ENCODE data around the gene UNC45B. TPM values are rescaled to one million over a fixed set of nuclear protein-coding genes. Genes with fewer than 3 reads are reported as not detected.
"Not testable (repeated sequence)": the region's sequence is repeated elsewhere in the genome, so short reads cannot be mapped to it uniquely, and the experiment has no call there.

The UNC45B gene
- total RNA-seq, 1 donor from 2014 or later, result not detected

- DNase-seq (ENCODE audit: low read depth), result no peak
Measured at GRCh38 chr17:35170968-35171771, 23.6 kb downstream of the UNC45B start.

DNA sequence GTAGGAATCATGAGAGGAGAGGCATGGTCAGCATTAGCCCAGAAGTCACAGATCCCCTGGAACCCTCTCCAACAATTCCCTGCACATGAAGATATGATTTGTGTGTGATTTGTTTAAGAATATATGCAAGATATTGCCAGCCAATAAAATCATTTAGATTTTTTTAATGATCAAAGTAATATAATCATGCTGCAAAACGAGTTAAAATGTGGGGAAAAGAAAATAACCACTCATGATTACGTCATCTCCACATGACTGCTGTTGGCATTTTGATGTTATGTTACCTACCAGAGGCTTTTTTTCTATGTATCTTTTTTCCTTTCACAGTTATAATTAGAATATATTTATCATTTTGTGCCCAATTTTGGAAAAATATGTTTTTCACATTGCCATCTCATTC lies 24.2 kb downstream of the UNC45B start:
- no peak for DNase-seq (ENCODE audit: low read depth)

GRCh38 chr17:35172321-35172720 lies 24.7 kb downstream of the UNC45B start:
- DNase-seq (ENCODE audit: low read depth), result not testable (repeated sequence)

GRCh38 chr17:35174835-35175334 lies 27.3 kb downstream of the UNC45B start:
- no peak for DNase-seq (ENCODE audit: low read depth)

DNA sequence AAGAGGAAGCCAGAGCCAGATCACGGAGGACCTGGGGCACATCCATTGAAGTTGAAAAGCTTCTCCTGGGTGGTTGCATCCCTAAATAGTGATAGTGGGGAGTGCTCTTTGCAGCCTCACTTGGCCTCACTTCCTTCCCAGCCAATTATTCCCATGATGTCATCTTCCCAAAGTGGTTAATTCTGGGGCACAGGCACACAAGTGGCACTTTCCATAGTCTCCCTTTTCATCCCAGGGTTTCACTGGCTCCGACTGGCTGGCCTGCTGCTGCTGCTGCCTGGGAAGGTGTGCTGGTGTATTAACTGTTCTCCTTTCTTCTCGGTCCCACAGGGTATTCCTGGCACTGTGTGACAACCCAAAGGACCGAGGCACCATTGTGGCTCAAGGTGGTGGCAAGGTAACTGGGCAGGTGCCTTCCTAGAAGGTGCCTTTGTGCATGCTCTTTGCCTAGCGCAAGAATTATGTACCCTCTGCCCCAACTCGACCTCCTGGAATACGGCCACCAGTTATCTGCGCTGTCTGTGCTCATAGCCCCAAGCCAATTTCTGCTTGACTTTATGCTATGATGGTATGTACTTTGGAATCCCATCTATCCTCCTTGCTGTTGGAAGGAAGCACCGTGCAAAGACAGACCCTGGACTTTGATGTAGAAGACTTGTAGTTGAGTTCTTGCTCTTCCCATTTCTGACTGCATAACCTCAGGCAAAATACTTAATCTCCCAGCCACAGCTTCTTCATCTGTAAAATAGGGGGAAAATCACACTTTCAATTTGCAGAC lies 28.2 kb downstream of the UNC45B start:
- DNase-seq (ENCODE audit: low read depth), result no peak

DNA sequence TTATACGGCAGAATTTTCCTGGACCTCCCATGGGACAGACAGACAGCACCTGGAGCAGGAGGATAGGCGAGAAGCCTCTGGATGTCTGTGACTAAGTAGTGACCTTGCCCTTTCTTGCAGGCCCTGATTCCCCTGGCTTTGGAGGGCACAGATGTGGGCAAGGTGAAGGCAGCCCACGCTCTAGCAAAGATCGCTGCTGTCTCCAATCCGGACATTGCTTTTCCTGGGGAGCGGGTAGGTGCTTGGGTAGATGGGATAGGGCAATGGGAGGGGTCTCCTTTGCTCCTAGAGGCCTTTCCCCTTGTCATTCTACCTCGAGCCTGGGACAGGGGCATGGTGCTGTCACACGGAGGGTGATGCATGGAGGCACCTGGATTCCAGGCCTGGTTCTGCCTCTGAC lies 29.3 kb downstream of the UNC45B start:
- DNase-seq (ENCODE audit: low read depth), result no peak

- not testable (repeated sequence) for DNase-seq (ENCODE audit: low read depth)
Measured at GRCh38 chr17:35179379-35179778, 31.8 kb downstream of the UNC45B start.

DNA sequence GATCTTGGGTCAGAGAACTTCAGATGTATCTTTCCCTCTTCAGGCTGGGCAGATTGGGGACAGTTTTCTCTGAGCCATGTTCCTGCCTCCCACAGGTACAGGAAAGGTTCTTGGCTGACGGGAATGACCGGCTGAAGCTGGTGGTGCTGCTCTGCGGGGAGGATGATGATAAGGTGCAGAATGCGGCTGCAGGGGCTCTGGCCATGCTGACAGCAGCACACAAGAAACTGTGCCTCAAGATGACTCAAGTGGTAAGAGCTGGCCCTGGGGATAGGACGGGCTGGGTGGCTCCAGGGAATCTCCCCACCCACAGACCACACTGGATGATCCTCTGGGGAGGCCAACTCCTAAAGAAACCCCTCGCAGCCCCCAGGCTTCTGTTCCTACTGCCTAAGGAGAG lies 35.7 kb downstream of the UNC45B start:
- no peak for DNase-seq (ENCODE audit: low read depth)

- no peak for DNase-seq (ENCODE audit: low read depth)
Measured at GRCh38 chr17:35184274-35184673, 36.7 kb downstream of the UNC45B start.

DNA sequence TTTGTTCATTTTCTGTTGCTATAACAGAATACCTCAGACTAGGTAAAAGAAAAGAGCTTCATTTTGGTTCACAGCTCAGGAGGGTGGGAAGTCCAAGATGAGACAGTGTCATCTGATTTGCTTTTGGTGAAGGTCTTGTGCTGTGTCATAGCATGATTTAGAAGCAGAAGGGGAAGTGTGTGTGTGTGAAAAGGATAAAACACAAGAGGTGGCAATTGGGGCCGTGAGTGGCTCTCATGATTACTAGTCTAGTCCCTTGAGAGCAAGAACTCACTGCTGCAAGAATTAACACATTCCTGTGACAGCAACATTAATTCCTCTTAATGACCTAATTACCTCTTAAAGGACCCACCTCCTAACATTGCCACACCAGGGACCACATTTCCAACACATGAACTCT lies 38.2 kb downstream of the UNC45B start:
- DNase-seq (ENCODE audit: low read depth), result no peak

DNA sequence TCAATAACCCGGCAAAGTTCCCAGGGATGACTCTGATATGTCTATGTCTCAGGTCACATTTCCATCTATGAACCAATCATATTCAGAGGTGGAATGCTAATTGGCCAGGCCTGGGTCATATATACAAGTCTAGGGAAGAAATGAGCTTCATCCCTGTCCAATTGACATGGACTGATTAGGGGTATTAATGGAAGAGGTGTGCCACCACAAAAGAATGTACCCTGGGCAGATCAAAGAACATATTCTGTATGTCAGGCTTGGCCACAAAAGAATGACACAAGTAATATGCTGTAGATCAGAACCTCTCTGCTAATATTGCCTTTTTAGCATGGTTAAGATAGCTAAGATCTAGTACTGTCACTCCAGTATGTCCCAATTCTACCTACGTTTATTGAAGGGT lies 39.9 kb downstream of the UNC45B start:
- no peak for DNase-seq (ENCODE audit: low read depth)

DNA sequence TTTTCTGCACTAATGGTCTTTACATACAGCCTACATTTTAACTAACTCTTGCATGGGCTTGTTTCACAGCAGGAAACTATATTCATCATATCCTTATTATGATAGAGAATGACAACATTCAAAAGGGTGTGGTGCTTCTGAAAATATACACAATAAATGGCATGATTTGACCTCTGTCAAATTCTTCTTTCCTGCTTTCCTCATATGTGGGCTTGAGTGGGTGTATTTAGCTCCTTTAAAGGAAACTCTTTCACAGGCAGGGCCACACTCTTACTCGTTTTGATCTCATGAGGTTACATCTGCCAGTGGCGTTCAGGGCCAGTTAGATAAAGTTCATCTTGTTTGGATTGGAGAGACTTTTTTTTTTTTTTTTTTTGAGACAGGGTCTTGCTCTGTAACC lies 40.5 kb downstream of the UNC45B start:
- DNase-seq (ENCODE audit: low read depth), result no peak

DNA sequence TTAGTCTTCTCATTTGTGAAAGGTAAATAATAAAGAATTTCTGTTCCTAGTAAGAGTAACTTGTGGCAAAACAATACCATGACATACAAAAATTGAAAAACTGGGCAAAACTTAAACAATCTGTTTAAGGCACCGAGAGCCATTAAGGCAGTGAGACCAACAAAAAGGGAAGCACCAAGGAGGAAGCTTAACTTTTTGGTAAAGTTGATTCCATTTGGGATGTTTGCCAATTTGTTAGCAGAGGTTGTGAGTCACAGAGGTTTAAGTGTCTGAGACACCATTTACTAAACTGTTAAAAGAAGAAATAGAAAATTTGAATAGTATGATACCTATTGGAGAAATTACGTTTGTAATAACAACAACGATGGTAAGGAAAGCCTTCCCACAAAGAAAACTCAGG lies 41.7 kb downstream of the UNC45B start:
- DNase-seq (ENCODE audit: low read depth), result no peak

DNA sequence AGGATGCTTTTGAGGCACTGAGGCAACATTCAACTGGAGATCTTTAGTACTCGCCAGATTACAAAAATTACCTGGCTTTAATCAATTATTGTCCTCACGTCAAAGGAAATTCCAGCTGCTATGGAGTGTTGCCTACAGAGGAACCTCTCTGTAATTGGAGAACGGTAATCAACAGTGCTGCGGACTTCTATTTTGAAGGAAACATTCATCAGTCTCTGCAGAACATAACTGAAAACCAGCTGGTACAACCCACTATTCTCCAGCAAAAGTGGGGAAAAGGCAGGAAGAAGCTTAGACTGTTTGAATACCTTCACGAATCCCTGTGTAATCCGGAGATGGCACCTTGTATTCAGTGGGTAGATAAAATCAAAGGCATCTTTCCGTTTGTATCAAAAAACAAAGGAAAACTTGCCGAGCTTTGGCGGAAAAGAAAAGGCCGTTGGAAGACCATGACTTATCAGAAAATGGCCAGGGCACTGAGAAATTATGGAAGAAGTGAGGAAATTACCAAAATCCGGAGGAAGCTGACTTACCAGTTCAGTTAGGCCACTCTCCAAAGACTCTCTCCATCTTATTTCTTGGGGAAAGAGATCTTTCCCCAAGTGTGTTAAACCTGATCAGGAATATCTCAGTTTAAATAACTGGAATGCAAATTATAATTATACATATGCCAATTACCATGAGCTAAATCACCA lies 43.5 kb downstream of the UNC45B start:
- no peak for DNase-seq (ENCODE audit: low read depth)

GRCh38 chr17:35192708-35193107 lies 45.1 kb downstream of the UNC45B start:
- no peak for DNase-seq (ENCODE audit: low read depth)

- DNase-seq (ENCODE audit: low read depth), result not testable (repeated sequence)
Measured at GRCh38 chr17:35194001-35194400, 46.4 kb downstream of the UNC45B start, which contains the start of gene SLC35G3. Gene SLC35G3, minus strand, starts transcription at chr17:35194393. Its CDS starts 86 bp downstream, at chr17:35194307.

GRCh38 chr17:35195062-35195461 lies 47.4 kb downstream of the UNC45B start:
- DNase-seq (ENCODE audit: low read depth), result not testable (repeated sequence)

DNA sequence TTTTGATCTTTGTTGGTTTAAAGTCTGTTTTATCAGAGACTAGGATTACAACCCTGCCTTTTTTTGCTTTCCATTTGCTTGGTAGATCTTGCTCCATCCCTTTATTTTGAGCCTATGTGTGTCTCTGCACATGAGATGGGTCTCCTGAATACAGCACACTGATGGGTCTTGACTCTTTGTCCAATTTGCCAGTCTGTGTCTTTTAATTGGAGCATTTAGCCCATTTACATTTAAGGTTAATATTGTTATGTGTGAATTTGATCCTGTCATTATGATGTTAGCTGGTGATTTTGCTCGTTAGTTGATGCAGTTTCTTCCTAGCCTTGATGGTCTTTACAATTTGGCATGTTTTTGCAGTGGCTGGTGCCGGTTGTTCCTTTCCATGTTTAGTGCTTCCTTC lies 55.0 kb downstream of the UNC45B start:
- not testable (repeated sequence) for DNase-seq (ENCODE audit: low read depth)

DNA sequence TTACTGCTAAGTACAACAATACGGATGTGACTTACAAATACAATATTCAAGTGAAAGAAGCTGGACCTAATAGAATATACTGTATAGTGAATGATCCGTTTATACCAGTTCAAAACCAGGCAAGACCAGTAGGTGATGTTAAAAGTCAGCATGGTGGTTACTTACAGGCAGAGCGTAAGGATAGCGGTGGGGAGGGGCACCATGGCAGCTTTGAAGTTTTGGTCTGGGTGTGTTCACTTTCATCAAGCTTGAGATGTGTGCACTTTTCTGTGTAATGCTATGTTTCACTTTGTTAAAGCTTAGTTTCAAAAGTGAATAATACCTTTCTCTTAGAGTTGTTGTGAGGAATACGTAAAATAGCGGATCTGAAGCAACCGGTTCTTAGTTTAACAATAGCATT lies 63.1 kb downstream of the UNC45B start:
- no peak for DNase-seq (ENCODE audit: low read depth)

GRCh38 chr17:35212668-35213067 lies 65.1 kb downstream of the UNC45B start:
- no peak for DNase-seq (ENCODE audit: low read depth)

DNA sequence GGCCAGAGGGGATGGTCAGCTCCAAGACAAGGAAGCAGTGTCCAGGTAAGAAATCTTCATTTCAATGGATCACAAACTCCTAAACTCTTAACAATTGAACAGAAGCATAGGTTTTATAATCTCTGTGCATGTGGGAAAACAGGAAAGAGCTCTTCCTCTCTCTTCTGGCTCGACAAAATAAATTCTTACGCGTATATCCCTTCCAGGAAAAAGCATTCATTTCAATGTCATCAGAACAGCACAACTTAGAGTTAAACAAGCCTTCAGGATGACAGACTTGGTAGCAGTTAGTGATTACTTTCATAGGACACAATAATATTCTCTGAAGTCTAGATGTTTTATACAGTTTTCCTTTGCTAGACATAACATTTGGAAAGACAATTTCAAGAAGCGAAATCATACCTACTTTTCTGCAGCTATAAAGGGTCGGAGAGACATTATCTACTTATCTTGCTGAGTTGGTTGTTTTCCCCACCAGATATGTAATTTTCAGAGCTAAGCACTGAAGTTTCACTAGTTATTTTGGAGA lies 65.9 kb downstream of the UNC45B start:
- no peak for DNase-seq (ENCODE audit: low read depth)

GRCh38 chr17:35214192-35214591 lies 66.6 kb downstream of the UNC45B start:
- no peak for DNase-seq (ENCODE audit: low read depth)
